SK-N-SH (cell line): ENCODE measurements around the gene PDE4B. TPM values are rescaled to one million over a fixed set of nuclear protein-coding genes. Genes with fewer than 3 reads are reported as not detected.

Experiments
- CTCF ChIA-PET: fragments of 300-600, 350-600 bp; formaldehyde crosslinking; extraction: SDS; loops from one replicate; lab custom pipeline; 2021; lab: Yijun Ruan, JAX
- POLR2A ChIA-PET: fragments of 350-600 bp; sonication (Branson Sonifier 250); formaldehyde crosslinking; extraction: SDS; loops from one replicate; lab custom pipeline; 2020; ENCODE audit warnings: antibody characterized with exemption, inconsistent platforms; lab: Yijun Ruan, JAX
- DNase-seq: peaks from one replicate; pipeline ENCODE4 v3.0.0; 2012
- H2AFZ ChIP-seq: fragments of 200-600 bp; sonication (generic); 2 replicates; pipeline ENCODE4 v1.8.1; 2016; ENCODE audit warnings: antibody characterized with exemption, mild to moderate bottlenecking, low read depth
- H3F3A ChIP-seq: fragments of 200-600 bp; sonication (generic); replicated peaks from 2 replicates; pipeline ENCODE3; 2016; ENCODE audit warnings: antibody characterized with exemption, mild to moderate bottlenecking; ENCODE audit not compliant: insufficient read depth
- H3K27ac ChIP-seq, 2 experiments: fragments of 200-500 bp in 1 of 2; fragments of 200-600 bp in 1 of 2; sonication (Bioruptor generic) in 1 of 2; sonication (generic), shearing (Covaris generic) in 1 of 2; 2 replicates each; pipeline versions ENCODE4 v1.5.1 to v1.6.1; 2014 to 2016; ENCODE audit warnings: low read depth in 2 of 2, inconsistent platforms in 1 of 2, low read length in 1 of 2, mild to moderate bottlenecking in 1 of 2, mixed read lengths in 1 of 2
- H3K27me3 ChIP-seq: fragments of 200-600 bp; sonication (generic), shearing (Covaris generic); 2 replicates; pipeline ENCODE4 v1.6.1; 2016; ENCODE audit warnings: mixed run types; ENCODE audit not compliant: insufficient read depth
- H3K36me3 ChIP-seq, 2 experiments: fragments of 200-500 bp in 1 of 2; fragments of 200-600 bp in 1 of 2; sonication (Bioruptor generic) in 1 of 2; sonication (generic) in 1 of 2; replicated peaks in 1 of 2; 2 replicates each; pipeline versions ENCODE3 to v1.5.1; 2014 to 2016; ENCODE audit warnings: low read length in 1 of 2, mild to moderate bottlenecking in 1 of 2; ENCODE audit not compliant: insufficient read depth in 2 of 2, control insufficient read depth in 1 of 2
- H3K4me1 ChIP-seq, 2 experiments: fragments of 200-500 bp in 1 of 2; fragments of 200-600 bp in 1 of 2; sonication (Bioruptor generic) in 1 of 2; sonication (generic), shearing (Covaris generic) in 1 of 2; 2 replicates each; pipeline versions ENCODE4 v1.5.1 to v1.6.1; 2014 to 2016; ENCODE audit warnings: low read depth in 1 of 2, low read length in 1 of 2, mixed run types in 1 of 2; ENCODE audit not compliant: insufficient read depth in 2 of 2, control insufficient read depth in 1 of 2
- H3K4me2 ChIP-seq: fragments of 200-600 bp; sonication (generic), shearing (Covaris generic); 2 replicates; pipeline ENCODE4 v1.6.1; 2017; ENCODE audit warnings: mixed run types
- H3K4me3 ChIP-seq, 2 experiments: fragments of 200-500 bp in 1 of 2; fragments of 200-600 bp in 1 of 2; sonication (Bioruptor generic) in 1 of 2; sonication (generic), shearing (Covaris generic) in 1 of 2; 2 replicates each; pipeline versions ENCODE4 v1.5.1 to v1.8.1; 2014 to 2016; ENCODE audit warnings: low read depth in 2 of 2, inconsistent platforms in 1 of 2, low read length in 1 of 2, mild to moderate bottlenecking in 1 of 2, mixed read lengths in 1 of 2, moderate library complexity in 1 of 2
- H3K79me2 ChIP-seq: fragments of 200-600 bp; sonication (generic); 2 replicates; pipeline ENCODE4 v1.8.1; 2017; ENCODE audit warnings: mild to moderate bottlenecking; ENCODE audit not compliant: insufficient read depth
- H3K9ac ChIP-seq: fragments of 200-600 bp; sonication (generic); 2 replicates; pipeline ENCODE4 v1.6.1; 2017; ENCODE audit warnings: mixed run types
- H3K9me2 ChIP-seq: fragments of 200-600 bp; sonication (generic); 2 replicates; pipeline ENCODE4 v1.6.1; 2017; ENCODE audit warnings: mixed run types
- H3K9me3 ChIP-seq: fragments of 200-600 bp; sonication (generic); 2 replicates; pipeline ENCODE4 v1.6.1; 2017; ENCODE audit warnings: mixed run types, mild to moderate bottlenecking, moderate library complexity
- H4K20me1 ChIP-seq: fragments of 200-600 bp; sonication (generic); 2 replicates; pipeline ENCODE4 v1.6.1; 2017; ENCODE audit warnings: mild to moderate bottlenecking, mixed run types; ENCODE audit not compliant: insufficient read depth
- CTCF ChIP-seq: fragments of 200-600 bp; sonication (generic); IDR thresholded peaks from 2 replicates; pipeline ENCODE4 v1.6.1; 2017; ENCODE audit warnings: antibody characterized with exemption, mild to moderate bottlenecking, moderate library complexity
- ELF1 ChIP-seq: IDR thresholded peaks from 2 replicates; pipeline ENCODE4 v1.4.0; 2012
- EP300 ChIP-seq, 2 experiments: IDR thresholded peaks; 2 replicates each; pipeline versions ENCODE4 v1.4.0 to v1.6.1; 2012; ENCODE audit warnings: borderline replicate concordance in 1 of 2, low read depth in 1 of 2, low read length in 1 of 2
- EZH2phosphoT487 ChIP-seq: fragments of 200-600 bp; sonication (generic); IDR thresholded peaks from 2 replicates; pipeline ENCODE4 v1.6.1; 2017; ENCODE audit warnings: low read depth, mixed run types, mild to moderate bottlenecking, antibody characterized with exemption, moderate library complexity, borderline replicate concordance
- FOXJ3 ChIP-seq: sonication (generic); formaldehyde crosslinking; IDR thresholded peaks from 2 replicates; pipeline ENCODE4 v1.5.1; 2020; ENCODE audit warnings: mild to moderate bottlenecking, missing genetic modification reagents
- IRF3 ChIP-seq: fragments of 150-350 bp; IDR thresholded peaks from 2 replicates; pipeline ENCODE4 v1.6.1; 2016; ENCODE audit warnings: mild to moderate bottlenecking, low read depth, low read length
- MAX ChIP-seq: IDR thresholded peaks from 2 replicates; pipeline ENCODE4 v1.4.0; 2012; ENCODE audit warnings: low read depth
- MXI1 ChIP-seq: IDR thresholded peaks from 2 replicates; pipeline ENCODE4 v1.6.1; 2012; ENCODE audit warnings: mild to moderate bottlenecking, low read depth, low read length, improper control_type of control experiment
- NFIC ChIP-seq: IDR thresholded peaks from 2 replicates; pipeline ENCODE4 v1.4.0; 2012; ENCODE audit warnings: borderline replicate concordance
- PBX3 ChIP-seq: IDR thresholded peaks from 2 replicates; pipeline ENCODE4; 2012
- RAD21 ChIP-seq: IDR thresholded peaks from 2 replicates; pipeline ENCODE4 v1.6.1; 2012; ENCODE audit warnings: mild to moderate bottlenecking, low read length
- RCOR1 ChIP-seq: fragments of 150-350 bp; IDR thresholded peaks from 2 replicates; pipeline ENCODE4 v1.6.1; 2017; ENCODE audit warnings: antibody characterized with exemption, low read length
- REST ChIP-seq: IDR thresholded peaks from 2 replicates; pipeline ENCODE4 v1.6.1; 2012; ENCODE audit warnings: mild to moderate bottlenecking, low read depth, low read length, moderate library complexity
- RFX5 ChIP-seq: IDR thresholded peaks from 2 replicates; pipeline ENCODE4 v1.6.1; 2012; ENCODE audit warnings: mild to moderate bottlenecking, improper control_type of control experiment, low read length
- RXRA ChIP-seq: IDR thresholded peaks from 2 replicates; pipeline ENCODE4 v1.4.0; 2012; ENCODE audit warnings: low read depth, mild to moderate bottlenecking, borderline replicate concordance
- TAF1 ChIP-seq: IDR thresholded peaks from 2 replicates; pipeline ENCODE4 v1.6.1; 2012; ENCODE audit warnings: low read depth, mild to moderate bottlenecking, low read length, moderate library complexity, borderline replicate concordance
- TCF12 ChIP-seq: IDR thresholded peaks from 2 replicates; pipeline ENCODE4 v1.4.0; 2012
- TEAD4 ChIP-seq: IDR thresholded peaks from 2 replicates; pipeline ENCODE4 v1.4.0; 2012; ENCODE audit warnings: mild to moderate bottlenecking, borderline replicate concordance; ENCODE audit not compliant: insufficient read depth
- YY1 ChIP-seq: IDR thresholded peaks from 2 replicates; pipeline ENCODE4 v1.4.0; 2012; ENCODE audit warnings: low read depth, mild to moderate bottlenecking
- WGBS: methylation state at CpG from one replicate; pipeline ENCODE4 v1.1.6; 2017; ENCODE audit warnings: low lambda C conversion rate; 5-methylcytosine and 5-hydroxymethylcytosine counted together
- polyA plus RNA-seq, 3 experiments: library from polyadenylated mRNA; depleted of rRNA; stranded (reverse); fragments of >200 nt; gene quantifications; 2 replicates each; pipeline ENCODE4 v1.2.3, GENCODE V29; 2012

PDE4B gene
- polyA plus RNA-seq, 1 of the 3 experiments (the other 2 are of a cell fraction): 1.9 TPM

GRCh38 chr1:65918564-65918963 is 125.9 kb downstream of the PDE4B start:
- H3K4me1 ChIP-seq: no peaks in the 10 kb centered on the region
- H3K9me2 ChIP-seq: no peaks in the 10 kb centered on the region
- no peak overlapping the region for H2AFZ ChIP-seq
- POLR2A ChIA-PET: no interaction called here
- CTCF ChIA-PET: no interaction called here
- H3K36me3 ChIP-seq: no peaks in the 10 kb centered on the region
- no peaks in the 10 kb centered on the region for H3K79me2 ChIP-seq
- no peak overlapping the region for H3K27ac ChIP-seq
- no peak for DNase-seq
- H3K4me2 ChIP-seq: no peak overlapping the region
- no peak for TF ChIP-seq CTCF
- no peak for TF ChIP-seq RCOR1
- no peak for TF ChIP-seq YY1
- no peak for TF ChIP-seq TEAD4
- TF ChIP-seq TCF12: no peak
- no peak for TF ChIP-seq RAD21
- TF ChIP-seq MXI1: no peak
- no peak for TF ChIP-seq FOXJ3
- no peak for TF ChIP-seq REST
- no peak for TF ChIP-seq ELF1
- no peak for TF ChIP-seq TAF1
- TF ChIP-seq IRF3: no peak
- no peak for TF ChIP-seq NFIC
- no peak for TF ChIP-seq PBX3
- TF ChIP-seq RXRA: no peak
- no peak for TF ChIP-seq EP300 (IDR thresholded peaks at IDR 0.05; ENCODE audit: borderline replicate concordance in 1 of 2, low read depth in 1 of 2, low read length in 1 of 2)
- no peak for TF ChIP-seq RFX5
- no peak for TF ChIP-seq EZH2phosphoT487
- no peak for TF ChIP-seq MAX
- no peaks in the 10 kb centered on the region for H3F3A ChIP-seq
- 67% methylated on average over 4 of the region's 4 CpGs for WGBS
- H3K9ac ChIP-seq: no peak overlapping the region
- H3K9me3 ChIP-seq: no peaks in the 10 kb centered on the region
- no peaks in the 10 kb centered on the region for H4K20me1 ChIP-seq
- H3K4me3 ChIP-seq: no peak overlapping the region
- H3K27me3 ChIP-seq: no peaks in the 10 kb centered on the region
